ENCODE measurements around the gene EML4.
"Not testable (repeated sequence)": the region's sequence is repeated elsewhere in the genome, so short reads cannot be mapped to it uniquely, and the experiment has no call there.

The EML4 gene

DNA sequence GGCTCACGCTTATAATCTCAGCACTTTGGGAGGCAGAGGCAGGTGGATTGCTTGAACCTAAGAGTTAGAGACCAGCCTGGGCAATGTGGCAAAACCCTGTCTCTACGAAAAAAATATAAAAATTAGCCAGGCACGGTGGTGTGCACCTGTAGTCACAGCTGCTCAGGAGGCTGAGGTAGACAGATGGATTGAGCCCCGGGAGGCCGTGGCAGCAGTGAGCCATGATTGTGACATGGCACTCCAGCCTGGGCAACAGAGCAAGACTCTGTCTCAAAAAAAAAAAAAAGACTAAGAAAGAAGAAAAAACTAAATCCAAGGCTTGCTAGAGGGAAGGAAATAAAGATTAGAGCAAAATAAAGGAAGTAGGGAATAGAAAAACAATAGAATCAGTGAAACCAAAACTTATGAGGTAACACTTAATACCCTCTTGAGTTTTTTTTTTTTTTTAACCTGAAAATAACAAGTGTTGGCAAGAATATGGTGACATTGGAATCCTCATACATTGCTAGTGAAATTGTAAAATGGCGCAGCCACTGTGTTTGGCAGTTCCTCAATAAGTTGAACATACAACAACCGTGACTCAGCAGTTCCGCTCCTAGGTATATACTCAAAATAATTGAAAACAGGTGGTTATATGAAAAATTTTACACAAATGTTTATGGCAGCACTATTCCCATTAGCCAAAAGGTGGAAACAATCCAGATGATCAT, 85.2 kb downstream of the EML4 start:
- no peak for DNase-seq (ENCODE audit: low spot score)

DNA sequence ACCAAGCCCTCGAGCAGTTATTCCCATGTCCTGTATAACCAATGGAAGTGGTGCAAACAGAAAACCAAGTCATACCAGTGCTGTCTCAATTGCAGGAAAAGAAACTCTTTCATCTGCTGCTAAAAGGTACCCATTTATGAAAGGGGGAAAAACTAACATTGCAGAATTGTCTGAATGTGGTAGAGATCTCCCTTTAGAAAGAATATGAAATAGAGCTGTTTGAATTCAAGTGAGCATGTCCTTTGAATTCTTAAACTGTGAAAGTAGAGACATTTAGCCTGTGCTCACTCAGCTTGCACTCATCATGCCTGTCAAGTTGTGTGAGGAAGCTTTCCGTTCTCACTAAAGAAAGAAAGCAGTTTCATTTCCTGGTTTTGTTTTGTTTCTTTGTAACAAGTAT, 87.4 kb downstream of the EML4 start:
- no peak for DNase-seq (ENCODE audit: low spot score)

DNA sequence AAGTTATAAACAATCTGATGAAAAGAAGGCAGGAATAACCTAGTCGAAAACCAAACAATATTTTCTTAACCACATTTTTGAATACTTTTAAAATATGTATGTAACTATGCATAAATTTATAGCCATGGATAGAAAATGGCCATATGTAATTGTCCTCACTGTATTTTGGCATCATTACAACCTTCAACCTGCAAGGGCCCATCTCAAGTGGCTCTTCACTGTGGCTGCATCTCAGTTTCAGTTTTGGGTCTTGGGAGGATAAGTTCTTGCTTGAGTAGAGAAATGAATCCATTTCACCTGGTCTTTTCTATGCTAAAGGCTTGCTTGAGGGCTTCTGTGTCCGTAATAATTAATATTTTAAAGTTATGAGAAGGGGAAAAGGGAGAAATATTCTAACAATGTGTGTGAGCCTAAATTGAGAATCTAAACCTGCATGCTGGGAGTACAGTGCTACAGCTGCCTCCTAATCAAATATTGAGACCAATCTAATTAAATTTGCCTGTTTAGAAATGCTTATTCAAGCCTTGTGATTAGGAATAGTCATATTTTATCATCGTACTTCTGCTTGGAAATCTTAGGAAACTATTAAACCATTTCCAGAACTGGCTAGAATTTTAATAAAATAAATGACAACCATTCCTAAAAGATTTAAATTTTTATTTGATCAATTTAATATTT, 92.5 kb downstream of the EML4 start:
- no peak for DNase-seq (ENCODE audit: low spot score)

DNA sequence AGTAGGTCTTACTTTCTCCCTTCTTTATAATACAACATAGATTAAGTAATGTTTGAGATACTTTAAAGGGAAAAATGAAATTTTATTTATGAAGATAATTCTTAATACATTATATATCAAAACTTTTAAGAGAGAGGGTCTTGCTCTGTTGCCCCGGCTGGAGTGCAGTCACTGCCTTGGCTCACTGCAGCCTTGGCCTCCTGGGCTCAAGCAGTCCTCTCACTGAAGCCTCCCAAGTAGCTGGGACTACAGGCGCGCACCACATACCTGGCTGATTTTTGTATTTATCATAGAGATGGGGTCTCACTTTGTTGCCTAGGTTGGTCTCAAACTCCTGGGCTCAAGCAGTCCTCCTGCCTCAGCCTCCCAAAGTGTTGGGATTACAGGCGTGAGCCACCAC, 97.1 kb downstream of the EML4 start:
- no peak for DNase-seq (ENCODE audit: low spot score)

DNA sequence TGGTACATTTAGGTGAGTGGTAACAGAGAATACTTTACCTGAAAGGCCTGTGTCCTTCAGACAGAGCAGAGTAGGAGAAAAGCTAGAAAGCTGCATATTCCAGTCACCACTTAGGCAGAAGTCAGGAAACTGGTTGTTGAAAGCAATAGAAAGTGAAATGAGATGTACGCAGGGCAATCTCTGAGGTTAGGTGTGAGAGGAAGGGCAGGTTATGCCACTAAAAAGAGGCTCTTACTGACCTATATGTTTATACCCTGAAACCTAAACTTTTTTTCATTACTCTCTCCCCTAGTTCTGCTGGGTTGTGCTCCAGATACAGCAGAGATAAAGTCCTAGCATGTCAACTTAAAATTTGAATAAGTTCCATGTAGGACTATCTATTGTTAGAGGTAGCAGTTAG, 98.4 kb downstream of the EML4 start:
- peak; percentile 4 for DNase-seq (ENCODE audit: low spot score)

DNA sequence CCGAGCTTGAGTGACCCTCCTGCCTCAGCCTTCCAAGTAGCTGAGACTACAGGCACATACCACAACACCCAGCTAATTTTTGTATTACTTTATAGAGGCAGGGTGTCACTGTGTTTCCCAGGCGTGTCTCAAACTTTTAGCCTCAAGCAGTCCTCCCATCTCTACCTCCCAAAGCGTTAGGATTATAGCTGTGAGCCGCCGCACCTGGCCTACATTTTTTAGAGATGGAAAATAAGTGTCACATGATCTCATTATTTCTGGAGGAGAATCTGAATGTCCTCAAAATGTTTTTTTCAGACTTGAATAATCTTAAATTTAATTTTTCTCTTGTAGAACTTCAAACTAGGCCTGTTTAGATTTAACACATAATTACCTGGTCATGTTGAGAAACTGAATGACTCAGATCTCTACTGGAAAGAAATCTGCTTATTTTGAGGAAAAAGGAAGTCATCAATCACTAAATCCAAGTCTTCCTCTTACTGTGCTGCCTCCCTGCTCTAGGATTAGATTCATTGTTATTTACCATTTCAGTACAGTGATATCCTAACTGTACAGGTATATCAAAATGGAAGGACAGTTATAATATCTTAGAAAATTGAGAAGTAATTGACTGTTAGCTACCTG, 99.5 kb downstream of the EML4 start:
- DNase-seq (ENCODE audit: low spot score): no peak

DNA sequence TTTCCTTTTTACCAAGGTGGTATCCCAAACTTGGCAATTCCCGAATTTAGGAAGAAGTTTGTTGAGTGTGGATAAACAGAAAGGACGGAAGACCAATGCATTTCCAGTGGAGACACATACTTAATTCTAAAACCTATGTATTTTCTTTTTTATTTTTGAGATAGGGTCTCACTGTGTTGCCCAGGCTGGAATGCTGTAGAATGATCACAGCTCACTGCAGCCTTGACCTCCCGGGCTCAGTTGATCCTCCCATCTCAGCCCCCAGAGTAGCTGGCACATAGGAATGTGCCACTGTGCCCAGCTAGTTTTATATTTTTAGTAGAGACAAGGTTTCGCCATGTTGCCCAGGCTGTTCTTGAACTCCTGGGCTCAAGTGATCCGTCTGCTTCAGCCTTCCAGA, 101.6 kb downstream of the EML4 start:
- no peak for DNase-seq (ENCODE audit: low spot score)

DNA sequence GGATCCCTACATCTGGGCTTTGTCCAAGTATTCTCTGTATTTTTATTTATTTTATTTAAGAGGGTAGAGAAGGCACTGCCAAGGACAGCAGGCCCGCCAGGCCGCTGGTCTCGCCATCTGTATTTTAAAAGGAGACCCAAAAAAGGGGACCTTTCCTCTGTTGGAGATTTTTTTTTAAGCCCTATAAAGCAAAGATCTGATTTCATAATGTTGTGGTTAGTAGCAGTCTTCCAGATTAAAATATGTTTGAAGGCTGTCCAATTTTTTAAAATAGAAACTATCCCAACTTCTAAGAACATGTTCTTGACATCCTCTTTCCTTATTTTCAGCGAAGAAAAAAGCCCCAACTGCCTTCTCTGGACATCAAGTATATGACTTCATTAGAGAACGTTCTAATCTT, 102.1 kb downstream of the EML4 start:
- DNase-seq (ENCODE audit: low spot score): not testable (repeated sequence)

DNA sequence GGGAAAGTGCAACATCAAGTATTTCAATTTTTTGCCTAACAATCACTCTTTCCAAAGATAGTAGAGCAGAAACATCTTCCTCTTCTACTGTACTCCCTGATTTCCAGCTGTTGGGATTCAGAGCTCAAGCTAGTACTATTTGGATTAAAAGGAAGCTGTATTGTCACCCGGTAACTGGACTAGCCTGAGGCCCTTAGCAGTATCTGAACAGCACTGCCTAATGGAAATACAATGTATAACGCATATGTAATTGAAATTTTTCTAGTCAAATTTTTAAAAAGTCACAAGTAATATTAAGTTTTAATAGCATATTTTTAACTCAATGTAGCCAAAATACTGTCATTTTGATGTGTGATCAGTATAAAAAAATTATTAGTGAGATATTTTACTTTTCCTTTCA, 105.7 kb downstream of the EML4 start:
- no peak for DNase-seq (ENCODE audit: low spot score)

DNA sequence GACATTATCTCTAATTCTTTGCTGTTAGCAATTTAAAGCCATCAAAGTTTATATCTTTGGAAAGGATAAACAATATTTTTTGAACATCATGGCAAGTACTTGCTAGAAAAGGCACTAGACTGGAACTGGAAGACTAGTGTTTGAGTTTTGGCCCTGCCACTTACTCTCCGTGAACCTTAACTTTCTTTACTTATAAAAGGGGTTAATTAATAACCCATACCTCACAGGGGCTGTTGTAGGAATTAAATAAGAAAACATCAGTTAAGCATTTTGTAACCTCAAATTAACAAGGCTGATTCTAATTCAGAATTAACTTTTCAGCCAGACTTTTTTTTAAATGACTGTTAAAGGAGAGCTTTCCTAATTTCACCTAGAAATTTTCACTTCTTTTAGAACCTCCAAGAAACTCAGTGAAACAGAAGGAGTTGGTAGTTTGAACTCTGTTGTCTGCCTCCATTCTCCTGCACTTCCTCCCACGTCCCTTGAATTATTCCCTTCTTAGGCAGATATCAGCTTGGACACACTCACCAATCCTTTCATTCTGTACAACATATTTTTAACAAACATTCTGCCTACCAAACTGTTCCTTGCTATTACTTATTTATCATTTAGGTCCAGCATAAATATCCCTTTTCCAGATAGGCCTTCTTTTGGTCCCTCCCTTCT, 112.4 kb downstream of the EML4 start:
- DNase-seq (ENCODE audit: low spot score): no peak

DNA sequence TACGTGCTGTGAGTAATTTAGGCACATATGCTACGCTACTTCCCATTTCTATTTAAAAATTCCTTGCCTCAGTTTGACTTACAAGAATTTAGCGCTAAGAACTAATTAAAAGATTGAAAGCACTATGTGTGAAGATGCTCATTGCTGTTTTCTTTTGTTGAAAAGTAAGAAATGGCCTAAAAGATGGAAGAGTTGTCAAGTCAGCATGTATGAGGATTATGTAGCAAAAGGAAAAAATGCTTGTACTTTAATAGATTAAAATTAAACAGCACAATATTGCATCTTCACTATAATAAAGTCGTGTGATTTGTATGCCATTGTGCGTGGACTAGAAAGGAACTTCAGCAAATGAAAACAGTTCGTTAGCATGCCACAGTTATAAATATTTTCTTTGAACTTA, 114.9 kb downstream of the EML4 start:
- DNase-seq (ENCODE audit: low spot score): no peak

DNA sequence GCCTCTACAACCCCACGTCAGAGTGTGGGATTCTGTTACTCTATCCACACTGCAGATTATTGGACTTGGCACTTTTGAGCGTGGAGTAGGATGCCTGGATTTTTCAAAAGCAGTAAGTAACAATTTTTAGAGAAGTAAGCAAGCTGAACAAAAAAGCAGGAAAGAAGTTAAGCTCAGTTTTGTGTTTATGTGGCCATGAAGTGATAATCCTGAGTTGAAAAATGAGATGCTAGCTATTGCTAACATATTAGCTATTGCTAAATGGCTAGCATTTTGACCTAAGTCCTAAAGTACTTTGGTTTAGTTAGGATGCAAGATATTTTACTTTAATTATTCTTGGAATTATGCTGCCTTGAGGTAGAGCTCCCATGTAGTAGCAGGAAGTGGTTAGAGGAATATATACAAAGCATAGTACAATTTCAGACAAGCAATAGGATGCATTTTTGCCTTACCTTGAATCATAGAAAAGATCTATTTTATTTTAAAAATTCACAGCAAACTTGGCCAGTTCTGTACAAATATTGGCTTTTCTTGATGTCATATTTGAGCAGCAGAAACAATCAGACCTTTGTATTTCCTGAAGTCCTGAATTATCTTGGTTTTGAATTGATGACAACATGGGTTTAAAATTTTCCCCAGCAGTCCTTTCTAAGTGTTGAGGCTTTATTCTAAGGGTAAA, 117.3 kb downstream of the EML4 start:
- no peak for DNase-seq (ENCODE audit: low spot score)

DNA sequence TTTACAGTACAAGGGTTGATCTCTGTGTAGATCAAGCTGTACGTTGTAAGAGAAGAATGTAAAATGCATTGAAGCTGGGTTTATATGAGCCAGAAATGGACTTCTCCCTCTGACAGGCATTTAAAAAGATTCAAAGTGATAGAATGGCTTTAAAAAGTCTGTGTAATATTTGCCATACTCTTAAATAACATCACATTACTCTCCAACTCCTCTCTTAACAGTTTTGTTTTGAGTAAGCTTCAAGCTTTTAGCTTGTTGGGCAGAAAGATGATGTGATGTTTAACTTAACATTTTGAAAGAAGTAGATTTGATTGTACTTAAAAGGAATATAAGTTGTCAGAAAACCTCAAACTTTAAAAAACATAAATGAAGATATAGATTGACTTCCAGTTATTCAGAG, 119.7 kb downstream of the EML4 start:
- DNase-seq (ENCODE audit: low spot score): peak; percentile 47

DNA sequence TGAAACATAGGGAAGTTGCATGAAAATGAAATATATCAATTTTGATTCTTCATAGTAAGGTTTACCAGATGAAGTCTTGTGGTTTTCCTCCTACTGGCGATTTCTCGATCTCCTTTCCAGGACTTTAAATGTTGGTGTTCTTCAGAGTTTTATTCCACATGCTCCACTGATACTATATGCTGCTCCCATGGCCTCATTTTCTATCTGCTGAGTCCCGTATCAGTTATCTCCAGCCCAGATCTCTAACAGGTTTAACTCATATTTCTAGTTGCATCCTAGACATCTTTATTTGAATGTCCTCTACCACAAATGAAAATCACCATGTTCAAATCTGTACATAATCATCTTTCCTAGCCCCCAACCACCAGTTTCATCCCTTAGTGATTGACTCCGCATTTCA, 120.1 kb downstream of the EML4 start:
- no peak for DNase-seq (ENCODE audit: low spot score)

DNA sequence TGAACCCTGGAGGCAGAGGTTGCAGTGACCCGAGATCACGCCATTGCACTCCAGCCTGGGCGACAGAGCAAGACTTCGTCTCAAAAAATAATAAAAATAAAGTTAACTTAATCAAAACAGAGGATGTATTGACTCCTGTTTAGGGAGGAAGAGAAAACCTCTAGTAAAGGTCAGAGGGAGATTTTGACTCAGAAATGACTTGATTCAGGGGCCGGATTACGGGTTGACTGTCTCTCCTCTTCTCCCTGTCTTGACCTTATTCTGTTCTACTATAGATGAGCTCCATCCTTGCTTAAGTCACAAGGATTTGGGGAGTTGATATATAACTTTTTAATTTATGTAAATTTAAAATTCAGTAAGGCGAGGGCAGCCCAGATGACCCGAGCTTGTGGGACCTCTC, 120.9 kb downstream of the EML4 start:
- no peak for DNase-seq (ENCODE audit: low spot score)

DNA sequence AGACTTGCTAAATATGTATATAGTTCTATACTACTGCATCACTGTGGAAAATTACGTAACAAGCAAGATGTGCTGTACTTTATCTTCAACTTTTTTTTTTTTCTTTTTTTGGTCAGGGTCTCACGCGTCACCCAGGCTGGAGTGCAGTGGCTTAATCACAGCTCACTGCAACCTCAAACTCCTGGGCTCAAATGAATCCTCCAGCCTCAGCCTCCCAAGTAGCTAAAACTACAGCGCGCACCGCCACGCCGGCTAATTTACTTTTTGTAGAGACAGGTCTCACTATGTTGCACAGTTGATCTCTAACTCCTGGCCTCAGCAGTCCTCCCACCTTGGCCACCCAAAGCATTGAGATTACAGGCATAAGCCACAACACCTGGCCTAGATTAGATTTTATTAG, 123.9 kb downstream of the EML4 start:
- DNase-seq (ENCODE audit: low spot score): no peak

DNA sequence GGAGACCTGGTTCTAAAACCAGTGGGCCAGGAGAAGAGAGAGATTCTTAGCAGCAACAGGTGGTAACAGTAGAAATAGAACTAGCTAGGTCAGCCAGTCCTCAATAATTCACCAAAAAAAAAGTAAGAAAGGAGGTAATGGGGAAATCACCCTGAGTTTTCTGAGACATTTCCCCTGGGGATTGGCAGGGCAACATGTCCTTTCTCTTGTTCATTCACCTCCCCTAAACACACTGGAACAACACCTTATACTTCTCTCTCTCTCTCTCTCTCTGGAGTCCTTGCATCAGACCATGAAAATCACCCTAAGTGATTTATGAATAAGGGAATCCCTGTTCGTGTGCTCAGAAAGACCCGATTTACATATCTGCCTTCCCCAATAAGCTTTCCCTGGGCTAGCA, 127.1 kb downstream of the EML4 start:
- no peak for DNase-seq (ENCODE audit: low spot score)

DNA sequence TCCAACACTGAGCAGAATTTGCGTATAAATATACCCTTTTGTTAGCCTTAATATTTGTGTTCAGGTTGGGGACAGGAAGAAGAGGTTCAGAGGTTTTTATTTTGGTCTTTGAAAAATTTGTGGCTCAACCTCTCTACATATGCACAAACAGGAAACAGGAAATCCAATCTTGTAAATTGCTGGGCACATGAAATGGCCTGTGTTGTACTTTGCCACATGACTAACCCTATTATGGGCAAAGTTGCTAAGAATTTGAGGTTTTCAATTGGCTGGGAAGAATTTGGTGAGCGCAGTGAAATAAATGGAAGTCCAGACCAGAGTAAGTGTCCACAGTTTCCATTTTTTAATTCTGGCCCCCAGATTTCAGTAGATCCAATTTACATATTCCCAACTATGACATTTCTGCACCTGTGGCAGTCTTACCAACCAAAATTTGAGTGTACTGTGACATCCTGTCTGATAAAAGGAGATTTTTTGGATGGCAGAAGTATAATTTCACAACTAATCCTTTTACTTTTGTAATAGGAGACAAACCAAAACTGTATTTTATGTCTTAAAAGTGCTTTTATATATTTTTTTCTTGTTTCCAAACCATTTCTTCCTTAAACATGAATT, 128.3 kb downstream of the EML4 start:
- DNase-seq (ENCODE audit: low spot score): peak; percentile 37

DNA sequence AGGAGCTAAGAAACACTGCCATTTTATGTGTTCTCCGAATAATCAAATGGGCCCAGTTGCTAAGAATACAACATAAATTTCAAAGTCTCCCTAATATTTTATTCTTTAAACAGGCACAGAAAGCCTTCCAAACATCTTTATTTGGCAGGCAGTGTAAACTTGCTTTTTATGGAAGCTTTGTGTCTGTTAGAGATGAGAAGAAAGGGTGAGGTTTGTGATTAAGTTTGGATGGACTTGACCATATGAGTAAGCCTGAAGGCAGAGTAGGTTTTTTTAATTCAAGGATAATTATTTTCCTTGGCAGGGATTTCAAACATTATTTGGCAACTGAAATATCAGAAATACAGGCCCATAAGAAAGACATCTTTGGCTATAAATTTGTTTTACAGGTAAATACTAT, 129.0 kb downstream of the EML4 start:
- no peak for DNase-seq (ENCODE audit: low spot score)

DNA sequence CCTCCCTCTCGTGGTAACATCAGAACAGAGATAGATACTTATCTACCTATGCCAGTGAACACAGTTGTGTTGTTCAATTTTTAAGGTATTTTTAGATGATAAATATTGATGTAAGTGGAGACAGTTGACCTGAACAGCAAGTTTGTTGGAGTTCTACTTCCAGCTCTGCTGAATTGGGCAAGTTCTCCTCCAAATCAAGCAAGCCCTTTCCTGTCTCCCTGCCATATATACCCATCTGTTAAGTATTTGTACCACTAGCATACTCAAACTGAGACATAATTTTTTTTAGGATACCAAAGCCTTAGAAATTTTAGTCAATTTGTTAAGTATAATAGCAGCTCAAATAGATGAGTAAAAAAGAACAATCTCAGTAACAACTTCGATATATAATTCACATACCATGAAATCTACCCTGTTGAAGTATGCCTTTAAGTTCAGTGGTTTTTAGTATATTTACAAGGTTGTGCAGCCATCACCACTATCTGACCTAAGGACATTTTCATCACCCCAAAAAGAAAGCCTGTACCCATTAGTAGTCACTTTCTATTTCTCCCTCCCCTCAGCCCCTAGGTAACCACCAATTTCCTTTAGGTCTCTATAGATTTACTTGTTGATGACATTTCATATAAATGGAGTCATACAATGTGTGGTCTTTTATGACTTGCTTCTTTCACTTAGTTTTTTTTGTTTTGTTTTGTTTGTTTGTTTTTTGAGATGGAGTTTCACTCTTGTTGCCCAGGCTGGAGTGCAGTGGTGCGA, 130.0 kb downstream of the EML4 start:
- DNase-seq (ENCODE audit: low spot score): no peak

DNA sequence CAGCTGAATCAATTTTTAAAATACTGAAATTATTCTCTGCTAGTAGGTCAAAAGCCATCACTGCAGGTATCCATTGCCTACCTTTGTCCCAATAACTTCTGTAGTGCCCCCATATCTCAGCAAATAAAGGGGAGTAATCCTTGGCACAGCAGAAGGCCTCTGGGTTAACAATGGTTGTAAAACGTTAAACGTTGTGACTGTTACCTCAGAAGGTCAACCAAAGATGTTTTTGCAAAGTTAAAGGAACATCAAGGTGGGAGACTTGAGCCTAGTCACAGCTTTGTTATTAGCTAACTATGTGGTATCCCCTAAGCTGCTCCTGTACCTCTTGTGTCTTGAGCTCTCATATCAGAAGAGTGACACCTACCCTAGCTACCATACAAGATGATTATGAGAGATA, 131.4 kb downstream of the EML4 start:
- no peak for DNase-seq (ENCODE audit: low spot score)

Data from activated CD4-positive, alpha-beta T cell treated with anti-CD3 and anti-CD28 coated beads, Interleukin-2, Interleukin-4, amounts not matched to agents 100 ng/mL and 50 ng/mL, durations not matched to agents 16 hours and 8 hours (primary cell).